ENCODE results near the gene PRDM10.
"Not testable (repeated sequence)": the region's sequence is repeated elsewhere in the genome, so short reads cannot be mapped to it uniquely, and the experiment has no call there.

PRDM10 gene

DNA sequence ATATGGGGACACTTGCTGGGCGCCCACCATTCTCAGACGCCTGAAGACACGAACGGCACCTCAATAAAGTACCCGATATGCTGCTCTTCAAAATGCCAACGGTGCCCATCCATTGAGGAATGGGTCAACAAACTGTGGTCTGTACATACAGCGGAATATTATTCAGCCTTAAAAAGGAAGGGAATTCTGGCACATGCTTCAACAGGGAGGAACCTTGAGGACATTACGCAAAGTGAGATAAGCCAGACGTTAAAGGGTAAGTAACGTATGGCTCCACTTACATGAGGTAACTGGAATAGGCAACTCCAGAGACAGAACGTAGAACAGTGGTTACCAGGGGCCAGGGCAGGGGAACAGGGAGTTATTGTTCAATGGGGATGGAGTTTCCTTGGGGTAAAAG, 28.0 kb downstream of the PRDM10 start:
- H3K27ac ChIP-seq (ENCODE audit: low read length): no peak overlapping the region

DNA sequence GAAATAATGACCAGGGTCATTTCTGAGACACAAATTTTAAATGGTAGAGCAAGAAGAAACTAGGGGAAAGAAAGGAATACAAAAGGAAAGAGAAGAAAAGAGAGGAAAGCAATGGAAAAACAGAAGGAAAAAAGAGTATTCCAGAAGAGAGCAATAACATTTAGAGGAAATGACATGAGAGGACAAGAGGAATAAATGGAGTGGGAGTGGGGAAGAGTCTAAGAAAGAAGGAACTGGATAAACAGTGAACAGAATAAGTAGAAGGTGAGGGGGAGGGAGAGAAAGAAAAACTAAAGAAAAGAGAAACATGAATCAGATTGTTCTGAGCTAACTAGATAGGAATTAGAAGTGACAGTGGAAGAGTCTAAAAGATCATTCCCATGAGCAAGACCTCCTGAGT, 28.4 kb downstream of the PRDM10 start:
- Histone ChIP-seq H3K4me1 (ENCODE audit: control insufficient read depth in 1 of 2, insufficient read depth in 2 of 2, low read length in 2 of 2) (peaks cover 0 to 5% of the 10 kb centered on the region in 2 donors), H3K36me3 (ENCODE audit: control insufficient read depth in 1 of 2, insufficient read depth in 2 of 2, low read length in 2 of 2) (no peaks in the 10 kb centered on the region), H3K9me3 (ENCODE audit: control insufficient read depth in 1 of 2, low read length in 2 of 2) (no peaks in the 10 kb centered on the region), H3K4me3 (ENCODE audit: low read depth in 1 of 2, low read length in 2 of 2) (no peak overlapping the region), H3K27ac (ENCODE audit: low read length) (no peak overlapping the region), H3K27me3 (ENCODE audit: low read depth, low read length) (no peaks in the 10 kb centered on the region)

More for the DNA sequence above, 28.0 kb downstream of the PRDM10 start:
- no peaks in the 10 kb centered on the region for H3K9me3 ChIP-seq (ENCODE audit: control insufficient read depth in 1 of 2, low read length in 2 of 2)
- H3K27me3 ChIP-seq (ENCODE audit: low read depth, low read length): no peaks in the 10 kb centered on the region
- H3K36me3 ChIP-seq (ENCODE audit: control insufficient read depth in 1 of 2, insufficient read depth in 2 of 2, low read length in 2 of 2): no peaks in the 10 kb centered on the region
- no peak overlapping the region for H3K4me3 ChIP-seq (ENCODE audit: low read depth in 1 of 2, low read length in 2 of 2)
- peaks cover 0 to 5% of the 10 kb centered on the region in 2 donors for H3K4me1 ChIP-seq (ENCODE audit: control insufficient read depth in 1 of 2, insufficient read depth in 2 of 2, low read length in 2 of 2)

DNA sequence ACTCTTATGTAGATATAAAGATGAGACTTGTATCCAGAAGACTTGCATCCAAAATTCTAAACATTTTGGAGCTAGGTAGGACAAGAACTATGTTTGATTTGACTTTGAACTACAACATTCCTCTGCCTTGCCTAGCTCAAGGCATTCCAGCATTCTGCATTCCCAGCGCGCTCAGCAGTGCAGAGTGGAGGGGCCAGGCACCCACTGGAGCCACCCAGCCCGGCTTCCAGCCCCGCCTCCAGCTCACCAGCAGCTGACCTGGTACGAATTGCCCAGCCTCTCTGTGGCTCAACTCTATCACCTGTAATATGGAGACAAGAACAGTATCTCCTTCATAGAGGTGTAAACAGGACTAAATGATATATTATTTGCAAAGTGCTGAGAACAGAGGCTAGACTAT, 28.8 kb downstream of the PRDM10 start:
- Histone ChIP-seq H3K36me3 (ENCODE audit: control insufficient read depth in 1 of 2, insufficient read depth in 2 of 2, low read length in 2 of 2) (no peaks in the 10 kb centered on the region), H3K27me3 (ENCODE audit: low read depth, low read length) (no peaks in the 10 kb centered on the region), H3K27ac (ENCODE audit: low read length) (no peak overlapping the region), H3K9me3 (ENCODE audit: control insufficient read depth in 1 of 2, low read length in 2 of 2) (no peaks in the 10 kb centered on the region), H3K4me1 (ENCODE audit: control insufficient read depth in 1 of 2, insufficient read depth in 2 of 2, low read length in 2 of 2) (peaks cover under 1 to 5% of the 10 kb centered on the region in 2 donors), H3K4me3 (ENCODE audit: low read depth in 1 of 2, low read length in 2 of 2) (no peak overlapping the region)

DNA sequence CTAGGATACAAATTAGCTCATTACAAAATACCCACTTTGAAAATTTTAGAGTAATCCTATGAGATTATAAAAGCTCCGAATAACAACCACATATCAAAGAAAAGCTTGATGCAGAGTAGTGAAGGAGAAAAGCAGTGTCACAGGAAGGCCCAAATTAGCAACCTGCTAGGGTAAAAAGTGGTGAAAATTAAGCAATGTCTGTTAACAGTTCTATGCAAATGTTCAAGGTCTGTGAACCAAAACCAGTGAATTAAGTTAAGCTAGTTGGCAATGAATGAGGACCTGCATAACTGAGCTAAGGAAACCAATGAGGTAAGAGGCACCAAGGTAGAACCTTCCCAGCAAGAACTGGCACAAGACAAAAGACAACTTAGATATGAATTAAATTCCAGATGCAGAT, 29.6 kb downstream of the PRDM10 start:
- no peaks in the 10 kb centered on the region for H3K27me3 ChIP-seq (ENCODE audit: low read depth, low read length)
- no peaks in the 10 kb centered on the region for H3K9me3 ChIP-seq (ENCODE audit: control insufficient read depth in 1 of 2, low read length in 2 of 2)
- no peak overlapping the region for H3K27ac ChIP-seq (ENCODE audit: low read length)
- H3K36me3 ChIP-seq (ENCODE audit: control insufficient read depth in 1 of 2, insufficient read depth in 2 of 2, low read length in 2 of 2): no peaks in the 10 kb centered on the region
- peaks cover 3 to 5% of the 10 kb centered on the region in 2 donors for H3K4me1 ChIP-seq (ENCODE audit: control insufficient read depth in 1 of 2, insufficient read depth in 2 of 2, low read length in 2 of 2)
- H3K4me3 ChIP-seq (ENCODE audit: low read depth in 1 of 2, low read length in 2 of 2): no peak overlapping the region

DNA sequence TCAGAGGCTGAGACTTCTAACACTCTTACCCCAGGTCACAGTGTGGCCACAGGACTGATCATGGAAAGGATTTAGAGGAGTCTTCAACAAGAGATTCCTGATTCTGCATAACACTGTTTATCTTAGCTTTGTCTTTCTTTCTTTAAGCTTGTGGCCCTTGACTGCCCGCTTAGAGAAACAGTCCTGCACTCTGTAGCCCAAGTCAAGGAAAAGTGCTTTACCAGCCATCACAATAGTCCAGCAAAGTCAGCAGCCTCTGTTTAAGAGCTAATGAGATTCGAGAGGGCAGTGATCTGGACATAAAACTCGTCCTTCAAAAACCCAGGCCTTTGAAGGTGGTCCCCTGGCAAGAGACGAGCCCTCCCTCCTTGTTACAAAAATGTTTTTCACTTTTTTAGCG, 30.0 kb downstream of the PRDM10 start:
- no peak overlapping the region for H3K27ac ChIP-seq (ENCODE audit: low read length)
- no peak overlapping the region for H3K4me3 ChIP-seq (ENCODE audit: low read depth in 1 of 2, low read length in 2 of 2)
- no peaks in the 10 kb centered on the region for H3K9me3 ChIP-seq (ENCODE audit: control insufficient read depth in 1 of 2, low read length in 2 of 2)
- peaks cover 3 to 5% of the 10 kb centered on the region in 2 donors for H3K4me1 ChIP-seq (ENCODE audit: control insufficient read depth in 1 of 2, insufficient read depth in 2 of 2, low read length in 2 of 2)
- H3K36me3 ChIP-seq (ENCODE audit: control insufficient read depth in 1 of 2, insufficient read depth in 2 of 2, low read length in 2 of 2): no peaks in the 10 kb centered on the region
- no peaks in the 10 kb centered on the region for H3K27me3 ChIP-seq (ENCODE audit: low read depth, low read length)

DNA sequence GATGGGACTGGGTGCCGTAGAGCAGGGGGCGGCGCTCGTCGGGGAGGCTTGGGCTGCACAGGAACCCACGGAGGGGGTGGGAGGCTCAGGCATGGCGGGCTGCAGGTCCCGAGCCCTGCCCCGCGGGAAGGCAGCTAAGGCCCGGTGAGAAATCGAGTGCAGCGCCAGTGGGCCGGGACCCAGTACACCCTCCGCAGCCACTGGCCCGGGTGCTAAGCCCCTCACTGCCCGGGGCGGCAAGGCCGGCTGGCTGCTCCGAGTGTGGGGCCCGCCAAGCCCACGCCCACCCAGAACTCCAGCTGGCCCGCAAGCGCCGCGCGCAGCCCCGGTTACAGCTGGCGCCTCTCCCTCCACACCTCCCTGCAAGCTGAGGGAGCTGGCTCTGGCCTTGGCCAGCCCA, 30.8 kb downstream of the PRDM10 start:
- H3K4me1 ChIP-seq (ENCODE audit: control insufficient read depth in 1 of 2, insufficient read depth in 2 of 2, low read length in 2 of 2); H3K4me3 ChIP-seq (ENCODE audit: low read depth in 1 of 2, low read length in 2 of 2); H3K36me3 ChIP-seq (ENCODE audit: control insufficient read depth in 1 of 2, insufficient read depth in 2 of 2, low read length in 2 of 2); H3K27me3 ChIP-seq (ENCODE audit: low read depth, low read length); H3K9me3 ChIP-seq (ENCODE audit: control insufficient read depth in 1 of 2, low read length in 2 of 2); H3K27ac ChIP-seq (ENCODE audit: low read length): not testable (repeated sequence)

DNA sequence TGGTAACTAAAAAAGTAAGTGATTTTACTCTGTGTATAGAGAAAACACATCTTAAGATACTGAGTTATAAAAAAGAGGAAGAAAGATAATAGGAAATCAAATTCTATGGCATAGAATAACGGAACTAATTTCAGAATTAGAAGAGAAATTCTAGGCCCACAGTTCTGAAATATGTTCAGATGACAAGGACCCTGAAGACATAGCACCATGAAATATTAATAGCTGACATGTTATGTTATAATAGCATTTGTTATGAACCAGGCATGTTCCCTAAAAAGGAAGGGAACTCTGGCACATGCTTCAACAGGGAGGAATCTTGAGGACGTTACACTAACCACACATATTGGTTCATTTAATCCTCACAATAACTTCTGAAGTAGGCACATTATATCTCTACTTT, 32.7 kb downstream of the PRDM10 start:
- Histone ChIP-seq H3K9me3 (ENCODE audit: control insufficient read depth in 1 of 2, low read length in 2 of 2) (no peaks in the 10 kb centered on the region), H3K27me3 (ENCODE audit: low read depth, low read length) (no peaks in the 10 kb centered on the region), H3K36me3 (ENCODE audit: control insufficient read depth in 1 of 2, insufficient read depth in 2 of 2, low read length in 2 of 2) (no peaks in the 10 kb centered on the region), H3K4me3 (ENCODE audit: low read depth in 1 of 2, low read length in 2 of 2) (no peak overlapping the region), H3K4me1 (ENCODE audit: control insufficient read depth in 1 of 2, insufficient read depth in 2 of 2, low read length in 2 of 2) (peaks cover 3 to 5% of the 10 kb centered on the region in 2 donors), H3K27ac (ENCODE audit: low read length) (no peak overlapping the region)

DNA sequence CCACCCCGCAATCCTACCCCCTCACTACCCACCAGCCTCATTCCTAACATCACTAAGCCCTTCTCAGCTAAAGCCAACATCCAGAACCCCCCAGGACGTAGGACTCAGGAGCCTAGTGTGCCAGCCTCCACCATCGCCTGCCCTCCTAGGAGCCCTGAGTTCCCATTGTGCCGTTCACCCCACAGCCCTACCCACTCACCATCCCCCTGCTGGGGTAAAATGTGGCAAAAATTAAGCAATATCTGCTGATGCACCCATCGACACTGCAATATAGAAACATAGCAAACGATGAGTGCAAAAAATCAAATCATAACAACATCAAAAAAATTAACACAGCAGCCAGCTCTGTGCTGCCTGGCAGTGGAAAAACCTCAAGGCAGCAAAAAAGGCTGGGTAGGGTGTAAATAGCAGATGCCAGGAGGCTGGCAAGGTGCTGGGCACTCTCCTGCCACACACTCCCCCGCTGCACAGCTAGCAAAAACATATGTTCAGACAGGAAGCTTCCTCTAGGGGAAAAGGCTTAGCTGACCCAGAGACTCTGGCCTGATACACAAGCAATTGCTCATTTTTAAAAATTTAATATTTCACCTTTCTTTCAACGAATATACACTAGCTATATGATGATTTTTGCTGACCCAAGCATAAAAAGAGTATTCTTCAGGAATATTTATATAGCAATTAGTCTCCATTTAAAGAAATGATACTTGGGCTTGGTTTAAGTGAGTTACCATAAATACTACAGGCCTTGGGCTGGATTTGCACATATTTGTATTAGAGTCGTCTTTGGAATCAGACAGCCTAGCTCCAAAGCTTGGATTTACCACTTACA, 33.8 kb downstream of the PRDM10 start:
- H3K27ac ChIP-seq (ENCODE audit: low read length): no peak overlapping the region
- no peaks in the 10 kb centered on the region for H3K9me3 ChIP-seq (ENCODE audit: control insufficient read depth in 1 of 2, low read length in 2 of 2)
- H3K4me1 ChIP-seq (ENCODE audit: control insufficient read depth in 1 of 2, insufficient read depth in 2 of 2, low read length in 2 of 2): peaks cover 2 to 3% of the 10 kb centered on the region in 2 donors
- no peak overlapping the region for H3K4me3 ChIP-seq (ENCODE audit: low read depth in 1 of 2, low read length in 2 of 2)
- H3K36me3 ChIP-seq (ENCODE audit: control insufficient read depth in 1 of 2, insufficient read depth in 2 of 2, low read length in 2 of 2): no peaks in the 10 kb centered on the region
- no peaks in the 10 kb centered on the region for H3K27me3 ChIP-seq (ENCODE audit: low read depth, low read length)

DNA sequence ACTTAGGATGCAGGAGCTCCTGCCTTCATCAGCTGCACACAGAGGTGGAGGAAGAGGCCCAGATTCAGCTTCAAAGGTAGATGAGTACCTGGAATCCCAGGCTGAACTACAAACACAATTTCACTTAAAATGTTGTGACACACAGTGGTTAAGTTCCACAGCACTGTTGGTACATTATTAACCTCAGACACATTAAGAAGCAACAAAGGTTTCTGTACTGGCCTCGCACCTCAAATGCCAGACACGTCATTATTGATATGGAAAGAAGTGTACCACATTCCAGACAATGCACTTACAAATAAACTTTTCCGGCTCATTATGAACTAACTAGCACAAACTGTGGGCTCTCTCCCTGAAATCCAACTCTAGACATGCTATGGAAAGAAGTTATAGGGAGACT, 34.6 kb downstream of the PRDM10 start:
- H3K36me3 ChIP-seq (ENCODE audit: control insufficient read depth in 1 of 2, insufficient read depth in 2 of 2, low read length in 2 of 2): no peaks in the 10 kb centered on the region
- no peak overlapping the region for H3K27ac ChIP-seq (ENCODE audit: low read length)

DNA sequence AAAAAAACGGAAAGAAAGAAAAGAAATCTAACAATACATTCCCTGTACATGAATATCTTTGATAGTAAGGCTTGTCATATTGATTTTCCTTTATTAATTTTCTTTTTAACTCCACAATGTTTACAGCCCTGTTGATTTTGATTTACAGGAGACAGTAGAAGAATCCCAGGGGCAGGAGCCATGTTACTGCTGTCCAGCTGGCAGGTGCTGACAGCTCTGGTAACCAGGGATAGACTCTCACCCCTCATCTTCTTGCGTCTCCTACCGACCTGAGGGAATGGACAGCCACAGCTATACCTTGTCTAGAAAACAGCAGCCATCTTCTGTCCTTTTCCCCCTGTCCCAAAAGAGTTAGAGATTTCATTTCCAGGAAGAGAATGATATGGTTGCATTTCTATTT, 37.4 kb downstream of the PRDM10 start:
- no peaks in the 10 kb centered on the region for H3K9me3 ChIP-seq (ENCODE audit: control insufficient read depth in 1 of 2, low read length in 2 of 2)
- H3K27me3 ChIP-seq (ENCODE audit: low read depth, low read length): no peaks in the 10 kb centered on the region
- no peak overlapping the region for H3K27ac ChIP-seq (ENCODE audit: low read length)

More for the DNA sequence above, 34.6 kb downstream of the PRDM10 start:
- Histone ChIP-seq H3K4me1 (ENCODE audit: control insufficient read depth in 1 of 2, insufficient read depth in 2 of 2, low read length in 2 of 2) (peaks cover 0 to 3% of the 10 kb centered on the region in 2 donors), H3K4me3 (ENCODE audit: low read depth in 1 of 2, low read length in 2 of 2) (no peak overlapping the region), H3K27me3 (ENCODE audit: low read depth, low read length) (no peaks in the 10 kb centered on the region), H3K9me3 (ENCODE audit: control insufficient read depth in 1 of 2, low read length in 2 of 2) (no peaks in the 10 kb centered on the region)

DNA sequence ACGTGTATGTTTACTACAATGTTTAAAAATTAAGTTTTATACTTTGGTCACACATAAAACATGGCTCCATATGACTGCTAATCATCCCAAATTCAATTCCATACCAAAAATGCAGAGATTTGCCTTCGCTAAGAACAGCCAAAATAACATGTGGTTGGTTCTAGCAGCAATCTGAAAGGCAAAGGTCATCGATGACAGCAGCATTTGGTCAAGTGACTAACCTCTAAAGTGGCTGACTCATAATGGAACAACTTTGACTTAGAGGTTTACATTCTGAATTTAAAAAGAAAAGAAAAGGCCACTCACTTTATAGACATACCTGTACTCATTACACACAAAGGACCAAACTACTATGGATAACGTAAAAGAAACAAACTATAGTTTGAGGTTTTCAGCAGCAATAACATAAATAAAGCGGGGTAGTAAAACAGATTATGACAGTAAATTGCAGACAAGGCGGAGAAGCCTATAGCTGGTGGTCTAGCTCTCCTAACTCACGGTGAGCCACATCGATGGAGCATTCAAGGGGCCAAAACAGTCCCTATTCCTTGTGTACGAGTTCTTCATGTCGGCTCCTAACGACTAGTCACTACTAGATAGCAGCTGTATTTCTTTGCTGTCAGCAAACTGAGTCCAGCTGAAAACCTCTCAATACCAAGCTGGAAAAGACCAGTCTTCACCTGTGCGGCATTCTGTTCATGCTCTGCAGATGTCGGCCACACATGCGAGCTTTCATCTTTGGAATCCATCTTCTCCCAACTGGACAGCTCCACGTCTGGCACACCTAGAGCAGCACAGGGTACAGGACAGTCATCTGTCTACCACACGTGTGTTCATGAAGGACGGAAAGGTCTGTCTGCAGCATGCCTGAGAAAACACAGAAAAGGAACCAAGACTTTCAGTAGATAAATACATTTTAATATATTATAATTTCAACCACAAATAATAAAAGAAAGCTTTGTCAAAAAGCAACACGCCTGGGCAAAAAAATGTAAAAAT, 42.1 kb downstream of the PRDM10 start:
- no peak overlapping the region for H3K27ac ChIP-seq (ENCODE audit: low read length)
- H3K27me3 ChIP-seq (ENCODE audit: low read depth, low read length): no peaks in the 10 kb centered on the region
- H3K4me1 ChIP-seq (ENCODE audit: control insufficient read depth in 1 of 2, insufficient read depth in 2 of 2, low read length in 2 of 2): no peaks in the 10 kb centered on the region
- peaks cover 6 to 15% of the 10 kb centered on the region in 2 donors for H3K36me3 ChIP-seq (ENCODE audit: control insufficient read depth in 1 of 2, insufficient read depth in 2 of 2, low read length in 2 of 2)
- H3K4me3 ChIP-seq (ENCODE audit: low read depth in 1 of 2, low read length in 2 of 2): no peak overlapping the region
- no peaks in the 10 kb centered on the region for H3K9me3 ChIP-seq (ENCODE audit: control insufficient read depth in 1 of 2, low read length in 2 of 2)

More for the DNA sequence above, 37.4 kb downstream of the PRDM10 start:
- H3K4me1 ChIP-seq (ENCODE audit: control insufficient read depth in 1 of 2, insufficient read depth in 2 of 2, low read length in 2 of 2): peaks cover 0 to 3% of the 10 kb centered on the region in 2 donors
- H3K4me3 ChIP-seq (ENCODE audit: low read depth in 1 of 2, low read length in 2 of 2): no peak overlapping the region
- H3K36me3 ChIP-seq (ENCODE audit: control insufficient read depth in 1 of 2, insufficient read depth in 2 of 2, low read length in 2 of 2): peaks cover 0 to 6% of the 10 kb centered on the region in 2 donors

All from muscle layer of duodenum (tissue), 2 donors.